Karpas-422 (cell line): ENCODE measurements around the gene EN2. TPM values are rescaled to one million over a fixed set of nuclear protein-coding genes. Genes with fewer than 3 reads are reported as not detected.

Source experiments
- DNase-seq: peaks from one replicate; pipeline ENCODE4 v3.0.0-alpha.2; 2015
- H2AFZ ChIP-seq: fragments of 200-600 bp; sonication (generic); 2 replicates; pipeline ENCODE4 v1.6.1; 2014; ENCODE audit warnings: antibody characterized with exemption, low read length, mixed read lengths
- H3K27ac ChIP-seq: fragments of 200-600 bp; sonication (generic); 2 replicates; pipeline ENCODE4 v1.5.1; 2014; ENCODE audit warnings: mild to moderate bottlenecking, low read length, moderate library complexity
- H3K27me3 ChIP-seq: fragments of 200-600 bp; sonication (generic); 2 replicates; pipeline ENCODE4 v1.6.1; 2014; ENCODE audit warnings: low read length, mixed read lengths
- H3K36me3 ChIP-seq: fragments of 200-600 bp; sonication (generic); 2 replicates; pipeline ENCODE4 v1.6.1; 2014; ENCODE audit warnings: low read length, mixed read lengths; ENCODE audit not compliant: insufficient read depth
- H3K4me1 ChIP-seq: fragments of 200-600 bp; sonication (generic); 2 replicates; pipeline ENCODE4 v1.6.1; 2014; ENCODE audit warnings: mild to moderate bottlenecking, low read length, mixed read lengths
- H3K4me2 ChIP-seq: fragments of 200-600 bp; sonication (generic); 2 replicates; pipeline ENCODE4 v1.6.1; 2014; ENCODE audit warnings: low read length, low read depth, mild to moderate bottlenecking; ENCODE audit not compliant: poor library complexity, severe bottlenecking
- H3K4me3 ChIP-seq: fragments of 200-600 bp; sonication (generic); 2 replicates; pipeline ENCODE4 v1.5.1; 2014; ENCODE audit warnings: mild to moderate bottlenecking, antibody characterized with exemption, low read length, mixed read lengths
- H3K79me2 ChIP-seq: fragments of 200-600 bp; sonication (generic); 2 replicates; pipeline ENCODE4 v1.6.1; 2014; ENCODE audit warnings: mild to moderate bottlenecking, low read length, mixed read lengths
- H3K9ac ChIP-seq: fragments of 200-600 bp; sonication (generic); 2 replicates; pipeline ENCODE4 v1.6.0; 2014; ENCODE audit warnings: low read length
- H3K9me2 ChIP-seq: fragments of 200-600 bp; sonication (generic), shearing (Covaris generic); replicated peaks from 2 replicates; pipeline ENCODE4 v1.6.0; 2014; ENCODE audit warnings: mild to moderate bottlenecking, low read length, moderate library complexity; ENCODE audit not compliant: insufficient read depth
- H3K9me3 ChIP-seq: fragments of 300-700, 200-600 bp; sonication (generic); 2 replicates; pipeline ENCODE4 v1.6.1; 2014; ENCODE audit warnings: low read length, mixed read lengths
- H4K20me1 ChIP-seq: fragments of 200-600 bp; sonication (generic); 2 replicates; pipeline ENCODE4 v1.6.1; 2014; ENCODE audit warnings: mild to moderate bottlenecking, antibody characterized with exemption, low read length, low read depth; ENCODE audit not compliant: insufficient read depth
- total RNA-seq: library from RNA; depleted of rRNA; stranded (reverse); fragments of >200 nt; shearing (Covaris generic); gene quantifications from 2 replicates; pipeline ENCODE4 v1.2.3, GENCODE V29; 2014; ENCODE audit warnings: low replicate concordance

The EN2 gene
- total RNA-seq, 1 experiment from 2014 or later, result not detected

DNA sequence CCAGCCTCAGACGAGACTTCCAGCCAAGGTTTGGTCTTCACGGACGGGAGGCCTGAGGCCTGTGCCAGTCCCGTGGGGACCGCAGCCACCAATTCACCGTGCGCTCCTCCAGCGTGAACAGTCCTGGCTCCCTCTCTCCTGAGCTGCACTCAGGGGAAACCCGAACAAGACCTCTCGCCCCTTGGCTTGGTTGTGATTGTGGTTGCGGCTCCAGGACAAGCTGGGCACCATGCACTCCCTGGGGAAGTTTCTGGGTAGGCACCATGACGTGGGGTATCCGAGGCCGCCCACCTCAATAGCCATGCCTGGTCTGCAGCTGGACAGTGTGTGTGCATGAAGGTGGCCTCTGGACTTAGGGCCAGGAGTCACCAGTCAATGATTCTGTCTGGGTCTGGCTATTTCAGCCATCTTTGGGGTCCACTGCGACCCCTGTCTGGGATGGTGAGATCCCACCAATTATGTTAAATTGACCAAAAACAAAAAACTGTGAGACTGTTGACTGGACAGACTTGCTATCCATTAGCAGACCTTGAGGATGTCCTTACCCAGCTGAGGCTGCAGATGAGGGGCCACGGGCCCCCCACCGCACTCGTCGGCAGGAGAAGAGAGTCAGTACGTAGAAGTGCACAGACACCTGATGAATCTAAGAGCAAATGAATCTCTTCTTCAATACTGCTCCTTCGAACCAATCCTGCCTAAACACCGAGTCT lies 33.5 kb upstream of the EN2 start:
- Histone ChIP-seq H3K9me2 (no peaks in the 10 kb centered on the region), H4K20me1 (no peaks in the 10 kb centered on the region), H2AFZ (no peak overlapping the region), H3K9me3 (no peaks in the 10 kb centered on the region), H3K27me3 (no peaks in the 10 kb centered on the region), H3K4me1 (no peaks in the 10 kb centered on the region), H3K36me3 (no peaks in the 10 kb centered on the region), H3K9ac (no peak overlapping the region), H3K4me2 (no peak overlapping the region), H3K4me3 (no peak overlapping the region), H3K79me2 (no peaks in the 10 kb centered on the region), H3K27ac (no peak overlapping the region)
- no peak for DNase-seq

DNA sequence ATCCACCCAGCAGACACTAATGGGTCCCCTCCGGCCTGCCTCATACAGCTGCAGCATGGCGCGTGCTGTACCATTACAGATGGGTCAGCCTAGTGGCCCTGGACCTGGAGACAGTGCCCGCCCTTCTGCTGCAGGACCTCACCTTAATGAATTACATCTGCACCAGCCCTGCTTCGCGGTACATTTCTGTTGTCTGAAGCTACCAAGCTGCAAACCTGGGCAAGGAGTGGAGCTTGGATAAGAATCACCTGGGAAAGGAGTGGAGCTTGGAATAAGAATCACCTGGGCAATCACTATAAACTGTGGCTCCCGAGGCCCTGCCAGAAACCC lies 33.0 kb upstream of the EN2 start:
- Histone ChIP-seq H3K4me1 (no peaks in the 10 kb centered on the region), H3K79me2 (no peaks in the 10 kb centered on the region), H3K9me2 (no peaks in the 10 kb centered on the region), H3K4me3 (no peak overlapping the region), H3K27ac (no peak overlapping the region), H3K9me3 (no peaks in the 10 kb centered on the region), H3K27me3 (no peaks in the 10 kb centered on the region), H4K20me1 (no peaks in the 10 kb centered on the region), H3K4me2 (no peak overlapping the region), H3K36me3 (no peaks in the 10 kb centered on the region), H3K9ac (no peak overlapping the region), H2AFZ (no peak overlapping the region)
- DNase-seq, result no peak

DNA sequence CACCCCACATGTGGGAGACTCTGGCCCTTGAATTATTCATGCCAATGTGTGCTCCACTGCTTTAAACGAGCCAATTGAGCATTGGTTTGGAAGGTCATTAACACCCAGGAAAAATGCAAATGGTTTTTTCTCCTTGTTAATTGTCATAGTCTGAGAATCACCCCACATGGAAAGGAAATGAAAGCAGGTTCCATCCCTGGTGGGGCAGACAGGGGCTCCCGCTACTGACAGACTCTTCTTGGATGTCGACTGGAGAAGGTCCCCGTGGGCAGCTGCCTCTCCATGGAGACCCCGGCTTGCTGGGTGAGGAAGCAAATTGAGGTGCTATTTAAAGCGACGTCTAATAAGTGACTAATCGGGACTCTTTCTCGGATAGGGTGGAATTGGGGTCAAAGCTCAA lies 32.0 kb upstream of the EN2 start:
- no peak for DNase-seq
- Histone ChIP-seq H3K9me3 (no peaks in the 10 kb centered on the region), H3K4me3 (no peak overlapping the region), H3K4me2 (no peak overlapping the region), H2AFZ (no peak overlapping the region), H3K27ac (no peak overlapping the region), H3K4me1 (no peaks in the 10 kb centered on the region), H3K9ac (no peak overlapping the region), H3K79me2 (no peaks in the 10 kb centered on the region), H3K9me2 (no peaks in the 10 kb centered on the region), H3K36me3 (no peaks in the 10 kb centered on the region), H3K27me3 (no peaks in the 10 kb centered on the region), H4K20me1 (no peaks in the 10 kb centered on the region)

DNA sequence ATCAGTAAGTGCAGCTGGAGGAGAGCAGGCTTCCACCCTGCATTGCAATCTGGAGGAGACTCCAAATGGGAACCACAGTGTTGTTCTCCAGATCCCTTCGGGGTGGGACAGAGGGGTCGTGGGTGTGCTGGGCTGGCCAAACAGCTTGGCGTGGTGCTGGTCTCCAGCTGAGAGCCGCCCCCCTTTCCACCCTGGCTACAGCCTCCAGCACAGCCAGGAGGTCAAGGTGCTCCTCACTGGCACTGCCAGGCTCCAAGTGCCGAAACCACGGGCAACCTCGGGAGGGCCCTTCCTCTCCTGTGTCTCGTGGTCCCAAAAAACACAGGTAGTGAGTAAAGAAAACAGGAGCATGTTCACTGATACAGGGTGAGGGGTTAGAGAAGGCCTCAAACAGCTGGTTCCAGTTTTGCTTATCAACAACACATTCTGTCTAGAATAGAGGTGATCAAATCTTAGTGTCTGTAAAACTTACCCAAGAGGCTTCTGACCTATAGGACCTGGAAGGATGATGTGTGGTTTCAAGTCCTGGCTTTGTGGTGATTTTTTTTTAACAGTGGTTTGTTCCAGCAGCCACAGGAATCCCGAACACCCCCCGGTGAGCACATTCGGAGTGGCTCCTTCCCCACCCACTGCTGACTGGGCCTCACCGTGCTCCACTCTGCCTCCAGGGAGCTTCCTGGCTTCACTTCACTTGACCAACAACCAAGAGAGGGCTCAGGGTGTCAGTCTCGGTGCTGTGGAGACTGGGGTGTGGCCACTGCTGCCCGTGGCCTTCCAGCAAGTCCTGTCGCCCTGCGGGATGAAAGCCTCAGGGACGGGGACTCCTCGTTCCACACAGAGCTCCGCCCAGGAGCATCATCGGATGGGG lies 31.2 kb upstream of the EN2 start:
- Histone ChIP-seq H3K4me3 (no peak overlapping the region), H3K27me3 (no peaks in the 10 kb centered on the region), H3K9me2 (no peaks in the 10 kb centered on the region), H3K4me2 (no peak overlapping the region), H3K27ac (no peak overlapping the region), H3K9ac (no peak overlapping the region), H3K36me3 (no peaks in the 10 kb centered on the region), H3K4me1 (no peaks in the 10 kb centered on the region), H4K20me1 (no peaks in the 10 kb centered on the region), H3K9me3 (no peaks in the 10 kb centered on the region), H3K79me2 (no peaks in the 10 kb centered on the region), H2AFZ (no peak overlapping the region)
- DNase-seq, result no peak

DNA sequence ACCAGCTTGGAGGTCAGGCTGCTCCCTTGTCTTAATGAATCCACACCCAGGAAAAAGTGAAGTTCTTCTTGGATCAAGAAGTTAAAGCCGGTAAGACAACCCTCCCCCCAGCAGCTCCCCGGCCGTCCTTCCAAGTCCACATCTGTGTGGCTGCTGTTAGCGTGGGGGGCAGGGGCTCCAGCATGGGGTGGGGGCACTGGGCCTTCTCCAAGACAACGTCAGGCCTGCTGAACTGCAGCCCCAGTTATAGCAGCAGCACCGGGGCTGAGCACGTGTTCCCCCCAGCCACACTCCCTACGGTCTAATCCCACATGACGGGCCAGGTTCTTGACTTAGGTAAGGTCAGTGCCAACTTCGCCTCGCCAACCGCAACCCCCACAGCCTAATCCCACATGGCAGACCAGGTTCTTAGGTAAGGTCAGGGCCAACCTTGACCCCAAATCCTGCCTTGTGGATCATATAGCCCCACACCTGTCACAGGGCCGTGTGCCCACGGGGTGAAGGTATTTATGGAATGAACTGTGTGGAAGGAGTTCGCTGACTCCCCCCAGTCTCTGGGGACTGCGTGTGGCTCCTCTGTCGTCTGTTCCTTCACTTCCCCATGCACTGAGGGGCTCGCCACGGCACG lies 30.4 kb upstream of the EN2 start:
- H3K4me2 ChIP-seq, result no peak overlapping the region
- H3K9me3 ChIP-seq, result no peaks in the 10 kb centered on the region
- no peaks in the 10 kb centered on the region for H3K9me2 ChIP-seq
- no peaks in the 10 kb centered on the region for H3K4me1 ChIP-seq
- no peaks in the 10 kb centered on the region for H3K36me3 ChIP-seq
- H3K4me3 ChIP-seq, result no peak overlapping the region
- H4K20me1 ChIP-seq, result no peaks in the 10 kb centered on the region
- H3K27ac ChIP-seq, result no peak overlapping the region
- DNase-seq, result no peak
- H3K9ac ChIP-seq, result no peak overlapping the region
- no peaks in the 10 kb centered on the region for H3K27me3 ChIP-seq
- no peaks in the 10 kb centered on the region for H3K79me2 ChIP-seq
- H2AFZ ChIP-seq, result no peak overlapping the region

DNA sequence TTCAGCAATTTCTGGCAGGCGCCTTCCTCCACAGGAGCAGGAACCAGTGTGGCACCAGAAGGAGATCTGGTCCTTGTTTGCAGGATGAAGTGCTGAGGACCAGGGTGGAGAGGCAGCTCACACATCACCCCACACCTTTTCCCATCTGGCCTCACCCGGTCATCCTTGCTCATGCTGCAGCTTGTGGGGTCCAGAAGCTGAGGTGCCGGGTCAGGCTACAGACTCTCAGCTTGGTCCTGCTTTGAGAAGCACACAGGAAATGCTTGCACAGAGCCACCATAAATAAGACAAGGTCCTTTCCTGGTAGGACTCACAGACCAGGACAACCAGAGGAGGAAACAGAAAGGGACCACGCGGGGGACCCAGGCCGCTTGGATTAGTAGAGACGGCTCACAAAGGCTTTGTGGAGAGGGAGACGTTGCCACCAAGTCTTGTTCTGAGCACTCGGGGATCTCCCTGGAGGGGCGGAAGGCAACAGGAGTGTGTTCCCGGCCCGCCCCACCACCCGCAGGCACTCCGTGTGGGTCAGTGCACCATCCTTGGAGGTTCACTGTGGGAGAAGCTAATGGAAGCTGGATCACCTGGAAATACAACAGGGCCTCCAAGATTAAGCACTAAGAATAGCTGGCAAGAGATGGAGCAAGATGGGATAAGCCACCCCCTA lies 29.6 kb upstream of the EN2 start:
- no peaks in the 10 kb centered on the region for H3K4me1 ChIP-seq
- no peak overlapping the region for H3K4me3 ChIP-seq
- no peak overlapping the region for H3K4me2 ChIP-seq
- H3K27ac ChIP-seq, result no peak overlapping the region
- H2AFZ ChIP-seq, result no peak overlapping the region
- H3K9me3 ChIP-seq, result no peaks in the 10 kb centered on the region
- no peaks in the 10 kb centered on the region for H4K20me1 ChIP-seq
- DNase-seq, result no peak
- H3K9me2 ChIP-seq, result no peaks in the 10 kb centered on the region
- H3K27me3 ChIP-seq, result no peaks in the 10 kb centered on the region
- H3K9ac ChIP-seq, result no peak overlapping the region
- no peaks in the 10 kb centered on the region for H3K79me2 ChIP-seq
- H3K36me3 ChIP-seq, result no peaks in the 10 kb centered on the region

DNA sequence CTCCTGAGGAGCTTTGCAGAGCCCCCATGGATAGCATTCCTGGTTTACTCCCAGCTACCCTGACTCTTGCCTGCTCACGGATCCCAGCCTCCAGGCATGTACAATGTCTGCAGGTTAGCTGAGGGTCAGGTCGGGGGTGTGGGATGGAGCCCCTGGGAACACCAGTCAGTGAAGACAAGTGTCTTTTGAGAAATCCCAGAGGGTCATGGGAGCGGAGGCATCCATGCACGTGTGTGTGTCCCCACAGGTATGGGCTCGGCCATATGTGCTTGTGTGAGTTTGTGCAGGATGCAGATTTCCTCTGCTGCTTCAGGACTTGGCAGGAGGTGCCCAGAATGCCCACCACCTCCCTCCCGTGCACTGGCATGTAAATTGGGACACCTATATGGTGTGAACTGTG lies 28.3 kb upstream of the EN2 start:
- H3K9me3 ChIP-seq, result no peaks in the 10 kb centered on the region

DNA sequence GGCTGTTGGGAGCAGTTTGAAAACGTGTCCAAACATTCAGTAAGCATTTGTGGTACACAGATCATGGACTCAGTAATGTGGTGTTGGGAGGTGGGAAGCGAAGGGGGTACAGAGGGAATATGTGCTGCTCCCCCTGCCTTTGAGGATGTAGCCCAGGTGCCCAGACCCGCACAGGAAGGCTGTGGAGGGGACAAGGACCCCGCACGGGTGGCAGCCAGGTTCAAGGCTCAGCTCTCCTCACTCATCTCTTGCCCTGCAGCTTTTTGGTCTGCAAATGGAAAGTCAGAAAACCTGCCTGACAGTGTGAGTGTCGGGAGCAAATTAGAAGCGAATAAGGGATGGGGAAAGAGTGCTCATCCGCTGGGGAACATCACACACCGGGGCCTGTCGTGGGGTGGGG lies 27.3 kb upstream of the EN2 start:
- no peaks in the 10 kb centered on the region for H3K9me3 ChIP-seq
- H3K4me3 ChIP-seq, result no peak overlapping the region
- H3K9me2 ChIP-seq, result no peaks in the 10 kb centered on the region
- no peaks in the 10 kb centered on the region for H3K4me1 ChIP-seq
- H3K27me3 ChIP-seq, result no peaks in the 10 kb centered on the region
- no peak overlapping the region for H2AFZ ChIP-seq
- H3K79me2 ChIP-seq, result no peaks in the 10 kb centered on the region
- H3K27ac ChIP-seq, result no peak overlapping the region
- no peak overlapping the region for H3K9ac ChIP-seq
- H4K20me1 ChIP-seq, result no peaks in the 10 kb centered on the region
- no peak overlapping the region for H3K4me2 ChIP-seq
- H3K36me3 ChIP-seq, result no peaks in the 10 kb centered on the region
- no peak for DNase-seq

More for the DNA sequence above, 28.3 kb upstream of the EN2 start:
- H3K4me3 ChIP-seq, result no peak overlapping the region
- no peaks in the 10 kb centered on the region for H3K36me3 ChIP-seq
- H3K27ac ChIP-seq, result no peak overlapping the region
- H3K4me2 ChIP-seq, result no peak overlapping the region
- no peaks in the 10 kb centered on the region for H3K9me2 ChIP-seq
- H2AFZ ChIP-seq, result no peak overlapping the region
- no peaks in the 10 kb centered on the region for H3K79me2 ChIP-seq
- no peaks in the 10 kb centered on the region for H3K4me1 ChIP-seq
- no peaks in the 10 kb centered on the region for H4K20me1 ChIP-seq
- H3K9ac ChIP-seq, result no peak overlapping the region
- no peak for DNase-seq
- no peaks in the 10 kb centered on the region for H3K27me3 ChIP-seq
